Stimulated activated naive CD4-positive, alpha-beta T cell treated with Interleukin-2 at 50 U/mL for 16 hours (primary cell): Measurements from ENCODE around the gene PIGS.

ENCODE experiments used
- DNase-seq: peaks from one replicate; lab custom pipeline; 2025; lab: John Stamatoyannopoulos, UW

Gene PIGS

GRCh38 chr17:28550858-28551257 lies 20.5 kb downstream of the PIGS start:
- no peak for DNase-seq

GRCh38 chr17:28549236-28550132 lies 21.8 kb downstream of the PIGS start:
- peak; percentile 56 for DNase-seq

- no peak for DNase-seq
Observed at GRCh38 chr17:28548417-28549130, 22.8 kb downstream of the PIGS start.

GRCh38 chr17:28547623-28548416 lies 23.5 kb downstream of the PIGS start:
- peak; percentile 49 for DNase-seq

GRCh38 chr17:28547096-28547622 lies 24.2 kb downstream of the PIGS start:
- DNase-seq, result no peak

GRCh38 chr17:28545787-28546415 lies 25.4 kb downstream of the PIGS start:
- DNase-seq, result no peak

- no peak for DNase-seq
Observed at GRCh38 chr17:28545141-28545503, 26.2 kb downstream of the PIGS start.

- no peak for DNase-seq
Observed at GRCh38 chr17:28544402-28545140, 26.8 kb downstream of the PIGS start.

GRCh38 chr17:28541439-28541838 lies 29.9 kb downstream of the PIGS start:
- no peak for DNase-seq

GRCh38 chr17:28540231-28540630 lies 31.1 kb downstream of the PIGS start:
- no peak for DNase-seq

- no peak for DNase-seq
Observed at GRCh38 chr17:28538296-28538895, 32.9 kb downstream of the PIGS start.

- no peak for DNase-seq
Observed at GRCh38 chr17:28537219-28537610, 34.1 kb downstream of the PIGS start.

GRCh38 chr17:28536532-28537218 lies 34.6 kb downstream of the PIGS start:
- no peak for DNase-seq

GRCh38 chr17:28534740-28535375 lies 36.5 kb downstream of the PIGS start:
- DNase-seq, result no peak

- no peak for DNase-seq
Observed at GRCh38 chr17:28533091-28533807, 38.1 kb downstream of the PIGS start.

GRCh38 chr17:28532050-28532960 lies 39.0 kb downstream of the PIGS start:
- DNase-seq, result no peak

GRCh38 chr17:28530926-28531325 lies 40.4 kb downstream of the PIGS start:
- no peak for DNase-seq

GRCh38 chr17:28530250-28530649 lies 41.1 kb downstream of the PIGS start:
- DNase-seq, result no peak
